Activated CD4-positive, alpha-beta T cell treated with anti-CD3 and anti-CD28 coated beads, Interleukin-2, amount 10 ng/mL, durations not matched to agents 7 days and 5 days (primary cell): Measurements from ENCODE around the gene PRRC2C. TPM values are rescaled to one million over a fixed set of nuclear protein-coding genes. Genes with fewer than 3 reads are reported as not detected.
"Not testable (repeated sequence)": the region's sequence is repeated elsewhere in the genome, so short reads cannot be mapped to it uniquely, and the experiment has no call there.

Experiments
- CTCF ChIA-PET: fragments of 350-600 bp; sonication (Branson Sonifier 250); formaldehyde crosslinking; loops from one replicate; lab custom pipeline; 2021; ENCODE audit warnings: antibody characterized with exemption; lab: Charles Lee
- POLR2A ChIA-PET: fragments of 350-600 bp; sonication (Branson Sonifier 250); formaldehyde crosslinking; loops from one replicate; lab custom pipeline; 2021; ENCODE audit warnings: antibody characterized with exemption; lab: Charles Lee
- DNase-seq: peaks from one replicate; pipeline ENCODE4 v3.0.0-alpha.2; 2020
- H3K27ac Mint-ChIP-seq: one replicate; pipeline ENCODE4 v1.8.0; 2021; ENCODE audit warnings: mild to moderate bottlenecking, moderate library complexity, mixed read lengths
- H3K27me3 Mint-ChIP-seq: one replicate; pipeline ENCODE4 v1.8.0; 2021; ENCODE audit warnings: mixed read lengths
- H3K36me3 Mint-ChIP-seq: one replicate; pipeline ENCODE4 v1.8.0; 2021; ENCODE audit warnings: low read depth, mixed read lengths
- H3K4me1 Mint-ChIP-seq: one replicate; pipeline ENCODE4 v1.8.0; 2021; ENCODE audit warnings: mixed read lengths
- H3K4me3 Mint-ChIP-seq: one replicate; pipeline ENCODE4 v1.8.0; 2021; ENCODE audit warnings: mild to moderate bottlenecking, moderate library complexity, mixed read lengths
- H3K9me3 Mint-ChIP-seq: one replicate; pipeline ENCODE4 v1.8.0; 2021; ENCODE audit warnings: mixed read lengths
- total RNA-seq, 2 experiments: library from RNA; stranded (reverse); gene quantifications; one replicate each; pipeline ENCODE4 v1.2.3, GENCODE V29; 2021

Gene PRRC2C
- total RNA-seq, 2 experiments from 2014 or later = 208 to 259 TPM

DNA sequence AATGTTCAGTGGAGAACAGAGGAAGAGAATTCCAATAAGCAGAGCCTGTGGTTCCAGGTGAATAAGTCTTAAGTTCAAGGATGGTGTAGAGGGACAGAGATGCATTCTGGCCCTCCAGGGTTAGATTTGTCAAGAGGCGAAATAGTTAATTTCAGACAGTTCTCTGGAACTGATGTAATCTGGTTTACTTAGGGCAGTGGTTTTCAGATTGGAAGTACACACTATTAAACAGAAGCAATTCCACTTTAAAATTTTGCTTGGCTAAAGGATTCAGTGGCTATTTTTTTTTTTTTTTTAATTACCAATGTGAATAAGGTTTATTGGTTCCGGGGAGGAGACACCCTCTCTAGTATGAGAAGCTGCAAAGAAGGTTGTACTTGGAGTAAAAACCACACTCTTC is 111.4 kb downstream of the PRRC2C start:
- H3K4me3 Mint-ChIP-seq = no peak overlapping the region
- H3K36me3 Mint-ChIP-seq = peaks cover 34% of the 10 kb centered on the region
- ChIA-PET POLR2A (no interaction called here), CTCF (interaction anchor here (0.7 kb wide), 2 partner anchors 108 to 333 kb away, joined by 3 read pairs; no protein-coding TSS in a partner anchor)
- H3K27ac Mint-ChIP-seq = peak overlapping the region; percentile 71
- no peaks in the 10 kb centered on the region for H3K4me1 Mint-ChIP-seq
- no peaks in the 10 kb centered on the region for H3K9me3 Mint-ChIP-seq
- no peaks in the 10 kb centered on the region for H3K27me3 Mint-ChIP-seq
- DNase-seq = no peak

DNA sequence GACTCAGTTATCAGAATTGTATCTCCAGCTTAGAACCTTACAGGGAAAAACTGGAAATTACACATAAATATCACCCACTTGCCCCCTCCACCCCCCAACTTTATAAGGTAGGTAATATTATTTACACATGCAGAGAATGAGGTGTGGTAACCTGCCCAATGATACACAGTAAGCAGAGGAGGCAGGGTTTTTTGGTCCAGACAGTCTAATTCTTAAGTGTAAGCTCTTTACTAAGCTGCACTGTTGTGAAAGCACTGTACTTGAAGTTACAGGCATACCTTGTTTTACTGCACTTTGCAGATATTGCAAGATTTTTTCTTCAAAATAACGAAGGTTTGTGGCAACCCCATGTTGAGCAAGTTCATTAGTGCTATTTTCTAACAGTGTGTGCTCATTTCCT is 111.9 kb downstream of the PRRC2C start:
- no peak for DNase-seq
- Mint-ChIP-seq H3K4me1 (no peaks in the 10 kb centered on the region), H3K9me3 (no peaks in the 10 kb centered on the region), H3K4me3 (no peak overlapping the region), H3K36me3 (peaks cover 30% of the 10 kb centered on the region), H3K27me3 (no peaks in the 10 kb centered on the region), H3K27ac (no peak overlapping the region)
- ChIA-PET CTCF (interaction anchor here (0.7 to 1.1 kb wide), 3 partner anchors 9 to 333 kb away, joined by 3 read pairs; no protein-coding TSS in a partner anchor), POLR2A (no interaction called here)

DNA sequence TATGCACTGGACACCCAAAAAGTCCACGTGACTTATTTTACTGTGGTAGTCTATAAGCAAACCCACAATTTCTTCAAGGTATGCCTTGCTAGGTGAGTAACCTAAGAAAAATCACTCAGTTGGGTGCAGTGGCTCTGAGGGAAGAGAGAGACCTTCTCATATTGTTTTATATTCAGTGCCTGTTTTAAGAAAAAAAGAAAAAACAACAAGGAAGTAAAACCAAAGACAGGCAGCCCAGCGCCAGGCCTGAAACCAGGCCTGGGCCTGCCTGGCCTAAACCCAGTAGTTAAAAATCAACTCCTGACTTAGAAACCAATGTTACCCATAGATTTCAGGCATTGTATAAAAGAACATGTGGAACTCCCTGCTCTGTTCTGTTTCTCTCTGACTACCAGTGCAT is 115.0 kb downstream of the PRRC2C start:
- CTCF ChIA-PET, POLR2A ChIA-PET: not testable (repeated sequence)

DNA sequence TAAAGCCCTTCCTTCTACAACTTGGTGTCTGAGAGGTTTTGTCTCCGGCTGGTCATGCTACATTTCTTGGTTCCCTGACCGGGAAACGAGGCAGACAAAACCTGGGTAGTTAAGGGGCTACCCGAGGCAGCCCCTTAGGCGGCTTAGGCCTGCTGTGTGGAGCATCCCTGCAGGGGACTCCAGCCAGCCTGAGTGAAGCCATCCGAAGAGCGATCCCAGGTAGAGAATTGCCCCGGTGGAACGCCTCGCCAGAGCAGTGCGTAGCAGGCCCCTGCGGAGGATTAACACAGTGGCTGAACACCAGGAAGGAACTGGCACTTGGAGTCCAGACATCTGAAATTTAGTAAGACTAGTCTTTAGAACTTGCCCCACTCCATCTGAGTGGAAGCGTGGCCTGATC is 115.5 kb downstream of the PRRC2C start:
- H3K27me3 Mint-ChIP-seq = no peaks in the 10 kb centered on the region
- no peaks in the 10 kb centered on the region for H3K9me3 Mint-ChIP-seq
- ChIA-PET CTCF (no interaction called here), POLR2A (no interaction called here)
- no peak overlapping the region for H3K27ac Mint-ChIP-seq
- H3K36me3 Mint-ChIP-seq = peaks cover 8% of the 10 kb centered on the region
- H3K4me1 Mint-ChIP-seq = no peaks in the 10 kb centered on the region
- no peak for DNase-seq
- H3K4me3 Mint-ChIP-seq = no peak overlapping the region

More for the DNA sequence above, 115.0 kb downstream of the PRRC2C start:
- H3K27ac Mint-ChIP-seq, H3K4me1 Mint-ChIP-seq, H3K27me3 Mint-ChIP-seq, H3K9me3 Mint-ChIP-seq, DNase-seq, H3K36me3 Mint-ChIP-seq, H3K4me3 Mint-ChIP-seq: not testable (repeated sequence)

DNA sequence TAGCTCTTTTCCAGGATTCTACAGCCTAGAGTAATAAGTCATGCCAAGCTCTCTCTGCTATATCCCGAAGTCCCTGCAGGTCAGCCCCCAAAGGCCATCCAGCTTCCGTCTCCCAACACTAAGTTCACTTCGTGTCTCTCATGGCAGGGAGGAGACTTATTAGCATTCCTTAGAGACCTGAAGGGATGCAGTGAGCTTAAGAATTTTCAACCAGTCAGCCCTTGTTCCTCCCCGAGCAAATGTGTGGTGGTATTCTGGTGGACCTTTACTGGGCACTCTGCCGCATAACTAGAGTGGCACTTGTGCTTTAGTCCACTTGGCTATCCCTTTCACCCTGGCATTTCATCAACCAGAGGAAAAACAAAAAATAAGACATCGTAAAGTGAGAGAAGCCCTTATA is 117.7 kb downstream of the PRRC2C start:
- DNase-seq, H3K27ac Mint-ChIP-seq, H3K9me3 Mint-ChIP-seq, H3K27me3 Mint-ChIP-seq, H3K4me3 Mint-ChIP-seq, H3K4me1 Mint-ChIP-seq, POLR2A ChIA-PET, H3K36me3 Mint-ChIP-seq: not testable (repeated sequence)
- CTCF ChIA-PET = interaction anchor here (1.5 kb wide), 1 partner anchor 20 kb away, joined by 3 read pairs; the partner anchor contains the start of gene MYOCOS

DNA sequence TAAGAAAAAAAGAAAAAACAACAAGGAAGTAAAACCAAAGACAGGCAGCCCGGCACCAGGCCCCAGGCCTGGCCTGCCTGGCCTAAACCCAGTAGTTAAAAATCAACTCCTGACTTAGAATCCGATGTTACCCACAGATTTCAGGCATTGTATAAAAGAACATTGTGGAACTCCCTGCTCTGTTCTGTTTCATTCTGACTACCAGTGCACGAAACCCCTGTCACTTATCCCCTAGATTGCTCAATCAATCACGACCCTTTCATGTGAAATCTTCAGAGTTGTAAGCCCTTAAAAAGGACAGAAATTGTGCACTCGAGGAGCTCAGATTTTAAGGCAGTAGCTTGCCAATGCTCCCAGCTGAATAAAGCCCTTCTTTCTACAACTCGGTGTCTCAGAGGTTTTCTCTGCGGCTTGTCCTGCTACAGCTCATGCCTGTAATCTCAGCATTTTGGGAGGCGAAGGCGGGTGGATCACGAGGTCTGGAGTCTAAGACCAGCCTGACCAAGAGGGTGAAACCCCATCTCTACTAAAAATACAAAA is 121.1 kb downstream of the PRRC2C start:
- H3K36me3 Mint-ChIP-seq = no peaks in the 10 kb centered on the region
- H3K4me3 Mint-ChIP-seq = no peak overlapping the region
- DNase-seq = no peak
- no peaks in the 10 kb centered on the region for H3K27me3 Mint-ChIP-seq
- ChIA-PET POLR2A (no interaction called here), CTCF (interaction anchor here (1.3 kb wide), 1 partner anchor 30 kb away, joined by 3 read pairs; no protein-coding TSS in a partner anchor)
- no peak overlapping the region for H3K27ac Mint-ChIP-seq
- H3K9me3 Mint-ChIP-seq = no peaks in the 10 kb centered on the region
- no peaks in the 10 kb centered on the region for H3K4me1 Mint-ChIP-seq

DNA sequence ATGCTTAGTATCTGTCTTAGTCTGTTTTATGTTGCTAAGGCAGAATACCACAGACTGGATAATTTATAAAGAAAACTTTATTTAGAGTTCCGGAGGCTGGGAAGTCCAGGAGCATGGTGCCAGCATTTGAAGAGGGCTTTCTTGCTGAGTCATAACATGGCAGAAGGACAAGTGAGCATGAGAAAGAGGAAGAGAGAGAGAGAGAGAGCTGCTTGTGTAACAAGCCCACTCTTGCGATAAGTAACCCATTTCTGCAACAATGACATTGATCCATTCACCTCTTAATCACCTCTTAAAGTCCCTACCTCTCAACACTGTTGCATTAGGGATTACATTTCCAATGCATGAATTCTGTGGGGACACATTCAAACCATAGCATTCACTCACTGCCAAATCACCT is 125.1 kb downstream of the PRRC2C start:
- no peaks in the 10 kb centered on the region for H3K36me3 Mint-ChIP-seq
- no peaks in the 10 kb centered on the region for H3K27me3 Mint-ChIP-seq
- H3K27ac Mint-ChIP-seq = no peak overlapping the region
- no peaks in the 10 kb centered on the region for H3K4me1 Mint-ChIP-seq
- POLR2A ChIA-PET = no interaction called here
- DNase-seq = no peak
- no peak overlapping the region for H3K4me3 Mint-ChIP-seq
- no peaks in the 10 kb centered on the region for H3K9me3 Mint-ChIP-seq
- CTCF ChIA-PET = no interaction called here

DNA sequence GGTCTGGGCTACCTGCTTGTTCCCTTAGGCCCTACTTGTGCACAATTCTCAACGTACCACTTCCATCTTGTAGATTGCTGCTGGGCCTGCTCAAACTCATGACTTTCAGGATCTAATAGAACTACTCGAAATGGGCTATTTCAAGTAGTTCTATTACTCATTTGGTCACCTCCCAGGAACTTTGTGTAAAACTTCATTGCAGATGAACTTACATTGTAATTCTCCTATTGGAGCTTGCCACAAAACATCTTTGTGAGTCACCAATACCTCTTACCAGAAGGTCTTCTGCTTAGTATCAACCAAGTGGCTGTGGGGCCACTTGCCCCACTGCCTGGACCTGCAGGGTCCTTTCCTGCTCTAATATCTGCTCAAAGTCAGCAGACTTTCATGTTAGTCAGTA is 126.0 kb downstream of the PRRC2C start:
- H3K27me3 Mint-ChIP-seq = no peaks in the 10 kb centered on the region
- no peak overlapping the region for H3K27ac Mint-ChIP-seq
- H3K36me3 Mint-ChIP-seq = no peaks in the 10 kb centered on the region
- no peak overlapping the region for H3K4me3 Mint-ChIP-seq
- no peaks in the 10 kb centered on the region for H3K9me3 Mint-ChIP-seq
- H3K4me1 Mint-ChIP-seq = no peaks in the 10 kb centered on the region
- DNase-seq = no peak
- CTCF ChIA-PET = interaction anchor here (0.9 kb wide), 1 partner anchor 12 kb away, joined by 3 read pairs; no protein-coding TSS in a partner anchor
- POLR2A ChIA-PET = interaction anchor here (0.5 kb wide), 1 partner anchor 11 kb away, joined by 3 read pairs; no protein-coding TSS in a partner anchor

DNA sequence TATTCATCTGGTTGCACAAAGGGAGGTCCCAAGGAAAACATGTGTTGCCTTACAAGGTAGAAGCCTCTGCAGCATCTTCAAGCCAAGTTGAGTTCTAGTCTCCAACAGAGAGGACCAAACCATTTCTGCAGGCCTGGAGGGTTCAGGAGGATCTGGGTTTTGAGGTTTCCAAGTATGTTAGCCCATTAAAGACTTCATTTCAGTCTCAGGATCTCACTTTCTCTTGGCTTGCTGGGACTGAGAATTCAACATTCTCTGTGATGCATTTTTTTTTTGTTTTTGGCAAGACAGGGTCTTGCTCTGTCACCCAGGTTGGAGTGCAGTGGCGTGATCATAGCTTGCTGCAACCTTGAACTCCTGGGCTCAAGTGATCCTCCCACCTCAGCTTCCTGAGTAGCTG is 128.0 kb downstream of the PRRC2C start:
- Mint-ChIP-seq H3K4me3 (no peak overlapping the region), H3K27ac (no peak overlapping the region), H3K4me1 (no peaks in the 10 kb centered on the region), H3K9me3 (no peaks in the 10 kb centered on the region), H3K36me3 (no peaks in the 10 kb centered on the region), H3K27me3 (no peaks in the 10 kb centered on the region)
- CTCF ChIA-PET = no interaction called here
- POLR2A ChIA-PET = no interaction called here
- no peak for DNase-seq

DNA sequence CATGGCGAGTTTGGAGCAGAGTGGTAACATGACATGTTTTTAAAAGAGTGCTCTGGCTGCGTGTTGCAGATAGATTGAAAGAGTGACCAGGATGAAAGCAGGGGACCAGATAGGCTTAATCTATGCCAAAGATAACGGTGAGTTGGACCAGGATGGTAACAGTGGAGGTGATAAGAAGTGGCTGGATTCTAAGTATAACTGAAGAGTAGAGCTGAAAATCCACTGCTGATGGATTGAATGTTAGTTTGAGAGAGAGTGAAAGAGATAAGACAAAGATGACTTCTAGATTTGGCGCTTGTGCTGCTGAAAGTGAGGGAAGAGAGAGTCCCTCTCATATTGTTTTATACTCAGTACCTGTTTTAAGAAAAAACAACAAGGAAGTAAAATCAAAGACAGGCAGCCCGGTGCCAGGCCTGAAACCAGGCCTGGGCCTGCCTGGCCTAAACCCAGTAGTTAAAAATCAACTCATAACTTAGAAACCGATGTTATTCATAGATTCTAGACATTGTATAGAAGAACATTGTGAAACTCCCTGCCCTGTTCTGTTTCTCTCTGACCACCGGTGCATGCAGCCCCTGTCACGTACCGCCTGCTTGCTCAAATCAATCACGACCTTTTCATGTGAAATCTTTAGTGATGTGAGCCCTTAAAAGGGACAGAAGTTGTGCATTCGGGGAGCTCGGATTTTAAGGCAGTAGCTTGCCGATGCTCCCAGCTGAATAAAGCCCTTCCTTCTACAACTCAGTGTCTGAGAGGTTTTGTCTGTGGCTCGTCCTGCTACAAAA is 130.0 kb downstream of the PRRC2C start:
- H3K9me3 Mint-ChIP-seq, H3K4me1 Mint-ChIP-seq, H3K4me3 Mint-ChIP-seq, DNase-seq, H3K27ac Mint-ChIP-seq, H3K36me3 Mint-ChIP-seq, H3K27me3 Mint-ChIP-seq, POLR2A ChIA-PET: not testable (repeated sequence)
- CTCF ChIA-PET = interaction anchor here (0.6 kb wide), 1 partner anchor 110 kb away, joined by 5 read pairs; no protein-coding TSS in a partner anchor

DNA sequence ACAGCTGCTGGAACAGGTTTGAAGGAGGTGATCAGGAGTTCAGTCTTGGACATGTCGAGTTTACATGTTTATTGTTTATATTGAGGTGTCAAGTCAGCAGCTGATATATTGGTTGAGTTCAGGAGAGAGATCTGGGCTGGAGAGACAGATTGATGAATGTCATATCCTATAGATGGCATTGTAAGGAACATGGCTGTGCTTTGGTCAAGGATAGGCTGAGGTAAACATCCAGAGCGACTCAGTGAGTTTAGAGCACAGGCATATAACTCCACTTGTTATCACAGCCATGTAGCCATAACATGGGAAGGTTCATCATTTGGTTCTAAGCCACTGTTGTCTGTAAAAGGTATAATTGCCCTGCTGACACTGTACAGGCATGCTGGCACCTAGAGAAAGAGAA is 131.3 kb downstream of the PRRC2C start:
- no peaks in the 10 kb centered on the region for H3K9me3 Mint-ChIP-seq
- ChIA-PET CTCF (interaction anchor here (1.2 kb wide), 1 partner anchor 28 kb away, joined by 3 read pairs; no protein-coding TSS in a partner anchor), POLR2A (no interaction called here)
- no peak overlapping the region for H3K4me3 Mint-ChIP-seq
- no peak overlapping the region for H3K27ac Mint-ChIP-seq
- DNase-seq = no peak
- peaks cover 5% of the 10 kb centered on the region for H3K27me3 Mint-ChIP-seq
- H3K4me1 Mint-ChIP-seq = no peaks in the 10 kb centered on the region
- no peaks in the 10 kb centered on the region for H3K36me3 Mint-ChIP-seq

DNA sequence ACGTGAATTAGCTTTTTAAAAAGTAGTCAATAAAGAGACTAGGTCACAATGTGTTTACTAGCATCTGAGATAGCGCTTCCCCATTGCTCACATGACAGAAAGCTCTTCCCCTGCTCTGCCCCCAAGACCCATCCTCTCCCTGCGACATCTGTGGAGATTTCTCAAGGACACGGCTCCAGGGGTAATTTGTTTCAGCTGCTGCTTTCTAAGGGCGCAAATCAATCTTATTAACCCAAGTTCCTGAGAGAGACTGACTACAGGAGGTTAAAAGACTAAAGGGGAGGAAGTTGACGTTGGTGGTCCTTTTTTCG is 136.8 kb downstream of the PRRC2C start, which contains the start of gene MYOCOS:
MYOCOS (plus strand) TSS at position 92 of the 311 bp plus-strand sequence. CDS start 1,641 bp downstream, outside the sequence.
- no peaks in the 10 kb centered on the region for H3K4me1 Mint-ChIP-seq
- H3K27me3 Mint-ChIP-seq = peaks cover 5% of the 10 kb centered on the region
- no peak within 1 kb of the TSS for H3K4me3 Mint-ChIP-seq
- ChIA-PET CTCF (interaction anchor here (1.4 to 1.8 kb wide), 3 partner anchors 12 to 30 kb away, joined by 3 to 10 read pairs (median 3); partner anchors contain the start of gene MYOC), POLR2A (no interaction called here)
- H3K9me3 Mint-ChIP-seq = no peaks in the 10 kb centered on the region
- no peak for DNase-seq
- no peak within 1 kb of the TSS for H3K27ac Mint-ChIP-seq
- no peaks in the 10 kb centered on the region for H3K36me3 Mint-ChIP-seq
